H1 (cell line): ENCODE data around the gene SPON2. TPM values are rescaled to one million over a fixed set of nuclear protein-coding genes. Genes with fewer than 3 reads are reported as not detected.
A peak's percentile ranks its signal among the peaks of the same experiment; 100 is the strongest.

ENCODE experiments used
- CTCF ChIA-PET: fragments of 300-600 bp; sonication (Branson Sonifier 250); formaldehyde crosslinking; loops from one replicate; lab custom pipeline; 2021; ENCODE audit not compliant: partially characterized antibody; lab: Charles Lee
- POLR2A ChIA-PET: fragments of 300-600 bp; sonication (Branson Sonifier 250); formaldehyde crosslinking; loops from one replicate; lab custom pipeline; 2021; ENCODE audit warnings: inconsistent platforms; ENCODE audit not compliant: partially characterized antibody; lab: Charles Lee
- DNase-seq, 2 experiments: peaks; one replicate each; pipeline versions ENCODE4 v3.0.0 to v3.0.0-alpha.2; 2010 to 2022; ENCODE audit warnings: low spot score in 2 of 2, low read depth in 1 of 2, mixed read lengths in 1 of 2
- FAIRE-seq: peaks from 2 replicates; lab custom pipeline; 2011; peaks lifted over from hg19 to GRCh38; lab: Jason Lieb, UNC
- H2AFZ ChIP-seq: 2 replicates; pipeline ENCODE4 v1.8.1; 2012; ENCODE audit warnings: low read length, inconsistent platforms
- H2AK5ac ChIP-seq: 2 replicates; pipeline ENCODE4 v1.6.1; 2013; ENCODE audit warnings: low read depth, low read length
- H2BK120ac ChIP-seq: replicated peaks from 2 replicates; pipeline ENCODE3; 2013; ENCODE audit warnings: low read depth, low read length, inconsistent platforms
- H2BK12ac ChIP-seq: 2 replicates; pipeline ENCODE4 v1.6.1; 2013; ENCODE audit warnings: low read depth, low read length
- H2BK15ac ChIP-seq: 2 replicates; pipeline ENCODE4 v1.6.1; 2013; ENCODE audit warnings: low read length
- H2BK20ac ChIP-seq: 2 replicates; pipeline ENCODE4 v1.6.1; 2013; ENCODE audit warnings: low read length
- H2BK5ac ChIP-seq: 2 replicates; pipeline ENCODE4 v1.6.1; 2013; ENCODE audit warnings: low read depth, low read length
- H3K14ac ChIP-seq: 2 replicates; pipeline ENCODE4 v1.6.1; 2013; ENCODE audit warnings: inconsistent platforms; ENCODE audit not compliant: insufficient read length
- H3K18ac ChIP-seq: 2 replicates; pipeline ENCODE4 v1.6.1; 2013; ENCODE audit warnings: low read length; ENCODE audit errors: extremely low read depth
- H3K23ac ChIP-seq: 2 replicates; pipeline ENCODE4 v1.6.1; 2013; ENCODE audit warnings: inconsistent platforms; ENCODE audit not compliant: insufficient read length
- H3K23me2 ChIP-seq: 2 replicates; pipeline ENCODE4 v1.6.1; 2013; ENCODE audit warnings: low read depth, low read length
- H3K27ac ChIP-seq: 2 replicates; pipeline ENCODE4 v1.6.1; 2011; ENCODE audit warnings: low read depth, low read length, inconsistent platforms
- H3K27me3 ChIP-seq, 4 experiments: replicated peaks in 1 of 4; 1 replicate in 1 of 4; 2 replicates in 3 of 4; pipeline versions ENCODE4 v1.6.1 to v1.8.1; 2011 to 2013; ENCODE audit warnings: low read length in 3 of 4, mild to moderate bottlenecking in 3 of 4, inconsistent platforms in 2 of 4, mixed read lengths in 2 of 4, moderate library complexity in 1 of 4; ENCODE audit not compliant: control insufficient read depth in 3 of 4, insufficient read depth in 3 of 4; ENCODE audit errors: extremely low read depth in 1 of 4
- H3K36me3 ChIP-seq, 4 experiments: 2 replicates each; pipeline versions ENCODE4 v1.6.1 to v1.8.1; 2011 to 2013; ENCODE audit warnings: mild to moderate bottlenecking in 4 of 4, low read length in 3 of 4, moderate library complexity in 2 of 4, control low read depth in 1 of 4, inconsistent platforms in 1 of 4; ENCODE audit not compliant: insufficient read depth in 4 of 4, control insufficient read depth in 2 of 4
- H3K4ac ChIP-seq: replicated peaks from 2 replicates; pipeline ENCODE3; 2013; ENCODE audit warnings: low read length, low read depth, mixed read lengths, inconsistent platforms; ENCODE audit not compliant: insufficient read length
- H3K4me1 ChIP-seq, 4 experiments: replicated peaks in 1 of 4; 1 replicate in 1 of 4; 2 replicates in 3 of 4; pipeline versions ENCODE4 v1.6.1 to v1.8.1; 2011 to 2013; ENCODE audit warnings: low read length in 3 of 4, inconsistent platforms in 2 of 4, mixed read lengths in 1 of 4; ENCODE audit not compliant: insufficient read depth in 4 of 4, control insufficient read depth in 3 of 4
- H3K4me2 ChIP-seq, 2 experiments: 2 replicates each; pipeline versions ENCODE4 v1.6.1 to v1.8.1; 2011 to 2013; ENCODE audit warnings: low read depth in 2 of 2, low read length in 2 of 2, control low read depth in 1 of 2, inconsistent platforms in 1 of 2, mild to moderate bottlenecking in 1 of 2; ENCODE audit not compliant: insufficient read depth in 1 of 2
- H3K4me3 ChIP-seq, 4 experiments: fragments of 200-600, 300-600 bp in 1 of 4; sonication (generic), shearing (Covaris generic), sonication (Bioruptor Twin) in 1 of 4; 2 replicates each; pipeline versions ENCODE4 v1.5.1 to v1.8.1; 2011 to 2016; ENCODE audit warnings: low read length in 4 of 4, low read depth in 3 of 4, control low read depth in 2 of 4, inconsistent platforms in 2 of 4, mild to moderate bottlenecking in 2 of 4, mixed read lengths in 1 of 4, moderate library complexity in 1 of 4; ENCODE audit not compliant: insufficient read depth in 2 of 4; ENCODE audit errors: extremely low read depth in 1 of 4
- H3K56ac ChIP-seq: replicated peaks from 2 replicates; pipeline ENCODE3; 2013; ENCODE audit warnings: low read depth, mild to moderate bottlenecking, mixed read lengths, low read length, inconsistent platforms; ENCODE audit not compliant: insufficient read length
- H3K79me1 ChIP-seq: 2 replicates; pipeline ENCODE4 v1.6.1; 2013; ENCODE audit warnings: low read depth, low read length, control low read depth
- H3K79me2 ChIP-seq, 2 experiments: 2 replicates each; pipeline versions ENCODE4 v1.6.1 to v1.8.1; 2012 to 2013; ENCODE audit warnings: low read length in 2 of 2, mild to moderate bottlenecking in 2 of 2, inconsistent platforms in 1 of 2; ENCODE audit not compliant: insufficient read depth in 2 of 2, control insufficient read depth in 1 of 2
- H3K9ac ChIP-seq, 4 experiments: replicated peaks in 1 of 4; 1 replicate in 1 of 4; 2 replicates in 3 of 4; pipeline versions ENCODE4 v1.6.1 to v1.8.1; 2011 to 2013; ENCODE audit warnings: low read depth in 3 of 4, low read length in 3 of 4, control low read depth in 2 of 4, mild to moderate bottlenecking in 2 of 4, moderate library complexity in 2 of 4, inconsistent platforms in 1 of 4; ENCODE audit errors: extremely low read depth in 1 of 4
- H3K9me3 ChIP-seq, 2 experiments: 2 replicates each; pipeline versions ENCODE4 v1.6.1 to v1.8.1; 2012 to 2013; ENCODE audit warnings: mild to moderate bottlenecking in 2 of 2, moderate library complexity in 2 of 2, control low read depth in 1 of 2, inconsistent platforms in 1 of 2, low read depth in 1 of 2, low read length in 1 of 2, mixed read lengths in 1 of 2; ENCODE audit not compliant: insufficient read depth in 2 of 2
- H4K20me1 ChIP-seq, 2 experiments: replicated peaks in 1 of 2; 2 replicates each; pipeline versions ENCODE3 to v1.8.1; 2011 to 2013; ENCODE audit warnings: inconsistent platforms in 2 of 2, low read length in 2 of 2, mild to moderate bottlenecking in 1 of 2; ENCODE audit not compliant: insufficient read depth in 2 of 2, control insufficient read depth in 1 of 2
- H4K5ac ChIP-seq: 2 replicates; pipeline ENCODE4 v1.6.1; 2013; ENCODE audit warnings: low read length, low read depth, mixed read lengths, inconsistent platforms; ENCODE audit not compliant: insufficient read length
- H4K8ac ChIP-seq: 2 replicates; pipeline ENCODE4 v1.8.0; 2013; ENCODE audit warnings: mild to moderate bottlenecking, moderate library complexity, low read length, inconsistent platforms; ENCODE audit not compliant: insufficient read depth; ENCODE audit errors: extremely low read depth
- H4K91ac ChIP-seq: replicated peaks from 2 replicates; pipeline ENCODE3; 2013; ENCODE audit warnings: low read length, mixed read lengths, inconsistent platforms; ENCODE audit not compliant: insufficient read length
- JUND ChIP-seq: IDR thresholded peaks from 2 replicates; pipeline ENCODE4 v1.6.1; 2011; ENCODE audit warnings: mild to moderate bottlenecking, improper control_type of control experiment, low read length
- NANOG ChIP-seq: IDR thresholded peaks from 2 replicates; pipeline ENCODE4 v1.6.1; 2011; ENCODE audit warnings: low read length, low read depth, mild to moderate bottlenecking, inconsistent platforms; ENCODE audit not compliant: insufficient read depth, poor library complexity, severe bottlenecking
- RFX5 ChIP-seq: IDR thresholded peaks from 2 replicates; pipeline ENCODE4 v1.6.1; 2011; ENCODE audit warnings: low read depth, low read length, improper control_type of control experiment, borderline replicate concordance
- WGBS, 2 experiments: shearing (Covaris generic) in 1 of 2; methylation state at CpG; one replicate each; pipeline versions ENCODE4 v1.1.6 to v1.1.7; 2013 to 2015; ENCODE audit warnings: low lambda C conversion rate in 2 of 2, mixed read lengths in 2 of 2, inconsistent platforms in 1 of 2, low coverage in 1 of 2, missing lambda C conversion rate in 1 of 2; ENCODE audit not compliant: insufficient replicate concordance in 2 of 2, insufficient coverage in 1 of 2, insufficient read length in 1 of 2; ENCODE audit errors: extremely low coverage in 1 of 2, missing lambda C conversion rate in 1 of 2; 5-methylcytosine and 5-hydroxymethylcytosine counted together
- polyA plus RNA-seq, 7 experiments: library from polyadenylated mRNA; depleted of rRNA in 3 of 7; stranded (reverse) in 5 of 7; unstranded in 2 of 7; fragments of >200 nt in 5 of 7; fragments of 200-250 nt in 2 of 7; gene quantifications; 1 replicate in 5 of 7; 2 replicates in 1 of 7; 4 replicates in 1 of 7; pipeline versions ENCODE4 v1.2.1 to v1.2.3, GENCODE V29; 2011 to 2013; ENCODE audit warnings: missing spikeins in 2 of 7, mixed read lengths in 2 of 7
- total RNA-seq: library from RNA; stranded (reverse); fragmentation: NEBNext Ultra II Directional; extraction: Animal tissue kit (Norgen Biotek cat#: 25700); gene quantifications from 2 replicates; pipeline ENCODE4 v1.2.1, GENCODE V29; 2021
- TF ChIP-seq, protein P1 (sequence below): IDR thresholded peaks from 2 replicates; pipeline ENCODE4 v1.6.1; 2012; ENCODE audit warnings: inconsistent platforms

The SPON2 gene
- total and polyA plus RNA-seq, 2 of the 8 experiments (the other 6 are each of a cell fraction or from before 2014, with no cell fraction given) = 2.8 to 3.2 TPM

DNA sequence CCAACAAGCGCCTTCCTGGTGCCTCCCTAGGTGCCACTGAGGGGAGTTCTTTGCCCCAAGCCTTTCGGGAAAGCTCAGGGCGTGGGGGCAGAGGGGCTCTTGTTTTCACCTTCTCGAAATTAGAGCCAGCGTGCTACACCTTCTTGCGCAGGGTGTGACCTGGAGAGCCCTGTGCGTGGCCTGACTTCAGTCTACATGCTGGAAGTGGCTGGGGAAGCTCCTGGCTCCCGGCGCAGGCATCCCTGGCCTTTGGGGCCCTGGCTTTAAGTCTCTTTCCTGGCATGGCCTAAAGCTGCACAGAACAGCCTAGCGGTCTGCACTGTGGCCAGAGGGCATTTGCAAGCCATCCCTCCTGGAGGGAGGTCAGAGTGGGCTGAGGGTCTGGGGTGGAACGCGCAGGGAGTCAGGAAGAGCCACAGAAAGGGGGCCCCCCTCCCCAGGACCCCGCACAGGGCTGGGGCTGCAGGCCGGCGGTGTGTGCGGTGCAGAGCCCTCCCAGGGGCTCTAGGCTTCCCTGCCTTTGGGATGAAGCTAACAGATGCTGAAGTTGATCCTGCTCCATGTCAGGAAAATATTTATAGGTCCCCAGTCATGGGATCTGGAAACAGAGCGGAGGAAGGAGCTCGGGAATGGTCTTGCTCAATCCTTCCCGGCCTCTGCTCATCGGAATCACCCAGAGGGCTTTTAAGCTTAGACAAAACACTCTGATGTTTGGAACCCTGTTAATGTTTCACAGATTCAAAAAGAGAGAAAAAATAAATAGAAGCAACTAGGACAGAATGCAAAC lies 781 bp upstream of the SPON2 start:
- no peak overlapping the region for H3K4ac ChIP-seq
- peak overlapping the region; percentile 4 for H4K8ac ChIP-seq
- H3K79me2 ChIP-seq = no peaks in the 10 kb centered on the region; a peak in 1 of 4 replicates
- DNase-seq (no peak), FAIRE-seq (no peak)
- no peak overlapping the region for H2BK5ac ChIP-seq
- no peaks in the 10 kb centered on the region for H3K79me1 ChIP-seq
- H3K9ac ChIP-seq = no peak overlapping the region
- H2BK120ac ChIP-seq = no peak overlapping the region
- H2AFZ ChIP-seq = 0 out of 2 replicates have a peak overlapping the region, but pooled peaks have one; percentile 29
- CTCF ChIA-PET = interaction anchor here (0.6 to 2.0 kb wide), 4 partner anchors 27 to 180 kb away, joined by 3 to 6 read pairs (median 4); no protein-coding TSS in a partner anchor
- peaks cover 46 to 60% (median 55%) of the 10 kb centered on the region in 4 experiments for H3K27me3 ChIP-seq
- H3K4me3 ChIP-seq = peak overlapping the region in 2 of 4 experiments; percentile 3 to 42; a peak in 5 of 8 replicates
- no peak overlapping the region for H2BK20ac ChIP-seq
- H3K36me3 ChIP-seq = peaks cover 0 to 6% (median 0%) of the 10 kb centered on the region in 4 experiments; a peak in 1 of 8 replicates
- H3K18ac ChIP-seq = peak overlapping the region; percentile 62; the same call in 1 of the 2 replicates
- no peak overlapping the region for H2BK15ac ChIP-seq
- no peak overlapping the region for H3K56ac ChIP-seq
- no peak overlapping the region for H2AK5ac ChIP-seq
- no peak overlapping the region for H3K14ac ChIP-seq
- H2BK12ac ChIP-seq = no peak overlapping the region
- H3K4me1 ChIP-seq = peaks cover 0 to 16% (median 5%) of the 10 kb centered on the region in 4 experiments; a peak in 5 of 7 replicates
- peak overlapping the region; percentile 49 to 68 for H3K4me2 ChIP-seq
- H4K20me1 ChIP-seq = peaks cover 7 to 22% of the 10 kb centered on the region in 2 experiments
- H3K9me3 ChIP-seq = peaks cover 0 to 7% of the 10 kb centered on the region in 2 experiments; a peak in 1 of 4 replicates
- 57% methylated on average over 19 of the region's 20 CpGs; no CpG with 5 or more reads in 1 of the 2 experiments for WGBS, 2 experiments
- no peak overlapping the region for H4K5ac ChIP-seq
- H3K27ac ChIP-seq = no peak overlapping the region
- POLR2A ChIA-PET = interaction anchor here (0.5 to 0.8 kb wide), 2 partner anchors 76 to 120 kb away, joined by 3 to 5 read pairs; partner anchors contain the start of gene CTBP1
- no peak for TF ChIP-seq JUND
- TF ChIP-seq, protein P1, sequence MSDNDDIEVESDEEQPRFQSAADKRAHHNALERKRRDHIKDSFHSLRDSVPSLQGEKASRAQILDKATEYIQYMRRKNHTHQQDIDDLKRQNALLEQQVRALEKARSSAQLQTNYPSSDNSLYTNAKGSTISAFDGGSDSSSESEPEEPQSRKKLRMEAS = peak; percentile 58; the same call in 1 of the 2 replicates
- TF ChIP-seq RFX5 = no peak
- TF ChIP-seq NANOG = no peak
- TF ChIP-seq, all 59 proteins: peak for 1
- peaks cover 7% of the 10 kb centered on the region; the same call in 1 of the 2 replicates for H3K23me2 ChIP-seq
- no peak overlapping the region for H4K91ac ChIP-seq
- H3K23ac ChIP-seq = no peak overlapping the region
